Activated CD8-positive, alpha-beta memory T cell treated with anti-CD3 and anti-CD28 coated beads, Interleukin-2, amount 50 U/mL, for 24 hours (primary cell): ENCODE results near the gene SPRY1.

Experiments used
- DNase-seq: peaks from one replicate; pipeline ENCODE4 v3.0.0-alpha.2; 2020; ENCODE audit errors: extremely low read depth

The SPRY1 gene, protein sequence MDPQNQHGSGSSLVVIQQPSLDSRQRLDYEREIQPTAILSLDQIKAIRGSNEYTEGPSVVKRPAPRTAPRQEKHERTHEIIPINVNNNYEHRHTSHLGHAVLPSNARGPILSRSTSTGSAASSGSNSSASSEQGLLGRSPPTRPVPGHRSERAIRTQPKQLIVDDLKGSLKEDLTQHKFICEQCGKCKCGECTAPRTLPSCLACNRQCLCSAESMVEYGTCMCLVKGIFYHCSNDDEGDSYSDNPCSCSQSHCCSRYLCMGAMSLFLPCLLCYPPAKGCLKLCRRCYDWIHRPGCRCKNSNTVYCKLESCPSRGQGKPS

DNA sequence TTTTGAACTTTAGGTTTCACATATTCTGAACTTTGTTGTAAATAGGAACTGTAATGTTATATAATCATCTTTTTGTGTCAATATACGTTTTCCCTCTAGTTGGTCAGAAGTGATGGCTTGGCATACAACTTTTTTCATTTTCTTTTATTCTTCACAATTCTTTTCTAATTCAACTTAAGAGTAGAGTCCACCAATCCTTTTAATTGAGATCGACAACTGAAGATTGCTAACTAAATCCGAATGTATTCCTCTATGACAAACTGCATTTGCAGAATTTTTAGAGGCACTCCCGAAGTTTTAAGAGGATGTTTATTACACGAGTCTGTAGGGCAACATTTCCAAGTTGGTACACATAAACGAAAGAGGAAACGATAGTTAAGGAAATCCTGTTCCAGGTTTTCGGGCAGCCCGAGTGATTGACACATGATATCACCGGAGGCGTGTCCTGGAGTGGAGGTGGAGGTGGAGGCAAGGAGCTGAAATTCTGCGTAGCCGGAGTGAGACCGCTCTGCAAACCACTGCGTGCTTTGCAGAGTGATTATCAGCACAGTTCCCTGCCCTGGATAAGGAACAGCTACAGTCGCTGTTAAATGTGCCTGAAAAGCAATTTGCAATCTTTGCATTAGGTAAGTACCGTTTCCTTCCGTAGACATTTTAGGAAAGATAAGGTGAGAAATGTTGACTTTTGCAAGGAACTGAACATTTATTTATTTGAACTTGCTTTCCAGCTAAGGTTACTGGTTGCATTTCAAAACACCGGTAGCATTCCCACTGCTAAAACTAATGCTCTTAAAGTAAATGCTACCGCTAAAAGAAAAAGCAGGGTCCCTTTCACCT is at the start of gene SPRY1:
Gene SPRY1, plus strand, starts transcription at position 489 of the 837 bp plus-strand sequence. CDS start 4,797 bp downstream, outside the sequence.
- peak; percentile 59 for DNase-seq

DNA sequence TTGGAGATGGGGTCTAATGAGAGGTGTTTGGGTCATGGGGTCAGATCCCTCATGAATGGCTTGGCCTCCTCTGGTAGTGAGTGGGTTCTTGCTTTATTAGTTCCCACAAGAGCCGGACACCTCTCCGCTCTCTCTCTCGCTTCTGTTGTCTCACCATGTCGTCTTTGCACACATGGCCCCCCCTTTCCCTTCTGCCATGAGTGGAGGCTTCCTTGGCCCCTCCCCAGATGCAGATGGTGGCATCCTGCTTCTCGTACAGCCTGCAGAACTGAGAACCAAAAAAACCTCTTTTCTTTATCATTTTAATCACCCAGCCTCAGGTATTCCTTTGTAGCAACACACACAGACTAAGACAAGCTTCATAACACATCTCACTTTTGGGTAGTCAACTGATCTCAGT is 49.6 kb upstream of the SPRY1 start:
- no peak for DNase-seq

DNA sequence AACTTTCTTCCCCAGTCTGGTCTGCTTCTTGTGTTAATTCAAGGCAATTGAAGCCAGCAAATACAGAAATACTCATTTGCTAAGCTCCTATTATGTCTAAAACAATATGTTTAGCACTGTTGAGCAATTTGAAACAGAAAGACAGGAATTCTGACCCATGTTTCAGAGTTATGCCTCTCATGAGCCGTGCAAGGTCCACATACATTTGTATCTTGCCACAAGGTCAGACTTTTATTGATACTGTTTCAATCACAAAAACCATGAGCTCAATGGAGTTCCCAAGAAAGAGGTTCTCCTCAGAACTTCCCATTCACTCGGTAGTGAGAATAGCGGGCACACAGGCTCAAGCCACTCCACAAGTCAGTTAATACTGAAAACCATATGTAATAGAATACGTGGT is 47.6 kb upstream of the SPRY1 start:
- DNase-seq: no peak

DNA sequence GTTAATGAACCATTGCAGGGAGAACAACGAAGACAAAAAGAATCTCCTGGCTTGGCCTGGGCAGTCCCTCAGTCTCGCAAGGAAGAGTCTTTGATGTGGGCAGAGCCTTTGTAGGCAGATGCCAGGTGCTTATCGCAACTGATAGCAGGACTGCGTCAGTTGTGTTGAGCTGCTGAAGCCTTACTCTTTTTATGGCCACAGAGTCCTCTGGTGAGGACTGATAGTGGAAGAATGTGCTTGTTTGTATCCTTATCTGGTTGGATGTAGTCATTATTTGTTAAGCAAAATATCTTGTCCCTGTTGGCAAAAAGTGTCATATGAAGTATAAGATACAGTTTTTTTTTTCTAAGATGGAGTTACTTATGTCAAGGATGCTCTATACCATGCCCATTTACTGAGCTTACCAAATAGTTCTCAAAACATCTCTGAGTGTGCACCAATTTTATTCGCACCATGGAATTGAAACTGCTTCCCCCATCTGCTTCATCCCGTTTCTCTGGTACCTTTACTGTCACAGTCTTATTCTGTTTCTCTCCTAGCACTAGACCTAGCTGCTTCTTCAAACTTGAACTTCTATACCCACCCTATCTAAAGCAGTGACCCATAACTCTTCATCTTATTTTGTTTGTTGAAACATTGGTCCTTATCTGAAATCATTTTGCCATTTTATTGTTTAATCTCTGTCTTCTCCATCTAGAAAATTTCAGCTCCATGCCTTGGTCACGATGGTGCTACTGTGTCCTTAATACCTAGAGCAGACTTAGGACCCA is 47.0 kb upstream of the SPRY1 start:
- DNase-seq: no peak

DNA sequence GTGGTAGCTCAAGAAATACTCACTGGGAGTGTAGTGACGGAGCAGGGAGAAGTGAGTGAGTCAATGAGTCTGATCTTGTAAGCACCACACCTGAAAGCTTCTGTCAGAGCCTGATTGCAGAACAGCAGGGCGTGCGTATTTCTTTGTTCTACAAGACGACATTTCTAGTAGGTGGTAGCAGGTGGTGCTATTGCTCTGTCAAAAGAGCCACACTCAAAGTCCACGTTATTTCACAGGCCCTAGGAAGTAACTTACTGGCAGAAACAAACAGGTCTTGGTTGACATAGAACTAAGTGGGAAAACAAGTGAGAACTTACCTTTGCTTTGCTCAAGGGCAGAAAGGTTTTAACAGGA is 46.4 kb upstream of the SPRY1 start:
- no peak for DNase-seq

DNA sequence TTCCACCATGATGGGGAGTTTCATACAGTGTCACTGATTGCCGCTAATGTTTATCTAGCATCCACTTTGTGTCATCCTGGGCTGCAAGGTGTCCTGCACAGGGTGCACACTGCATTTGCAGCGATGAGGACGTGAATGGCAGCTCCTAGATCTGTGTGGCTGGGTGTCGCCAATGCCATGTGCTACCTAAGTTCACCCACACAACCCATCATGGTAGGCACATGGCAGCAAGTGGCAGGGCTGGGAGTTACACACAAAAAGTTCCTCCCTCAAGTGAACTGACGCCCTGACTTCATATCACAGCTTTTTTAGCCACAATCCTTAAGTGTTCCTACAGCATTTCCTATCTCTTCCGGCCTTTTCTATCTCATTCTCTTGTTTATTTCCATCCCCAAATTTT is 45.9 kb upstream of the SPRY1 start:
- DNase-seq: no peak

DNA sequence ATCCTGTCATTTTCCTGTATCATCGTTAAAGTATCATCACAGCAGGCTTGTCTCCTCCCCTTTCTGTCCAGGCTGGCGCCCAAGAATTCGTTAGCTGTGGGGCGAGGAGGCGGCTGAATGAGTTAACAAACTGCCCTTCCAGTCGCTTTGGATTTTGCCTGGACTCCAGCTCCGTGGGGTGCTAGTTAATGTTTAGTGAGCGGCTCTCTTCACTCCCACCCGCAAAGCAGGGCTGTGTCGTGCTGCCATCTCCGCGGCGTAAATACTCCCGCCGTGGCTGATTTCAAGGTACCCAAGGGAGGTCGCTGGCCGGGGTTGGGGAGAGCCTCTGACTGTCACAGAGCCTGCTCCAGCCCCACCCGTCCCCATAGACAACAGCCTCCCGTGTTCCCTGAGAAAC is 44.9 kb upstream of the SPRY1 start:
- DNase-seq: no peak

DNA sequence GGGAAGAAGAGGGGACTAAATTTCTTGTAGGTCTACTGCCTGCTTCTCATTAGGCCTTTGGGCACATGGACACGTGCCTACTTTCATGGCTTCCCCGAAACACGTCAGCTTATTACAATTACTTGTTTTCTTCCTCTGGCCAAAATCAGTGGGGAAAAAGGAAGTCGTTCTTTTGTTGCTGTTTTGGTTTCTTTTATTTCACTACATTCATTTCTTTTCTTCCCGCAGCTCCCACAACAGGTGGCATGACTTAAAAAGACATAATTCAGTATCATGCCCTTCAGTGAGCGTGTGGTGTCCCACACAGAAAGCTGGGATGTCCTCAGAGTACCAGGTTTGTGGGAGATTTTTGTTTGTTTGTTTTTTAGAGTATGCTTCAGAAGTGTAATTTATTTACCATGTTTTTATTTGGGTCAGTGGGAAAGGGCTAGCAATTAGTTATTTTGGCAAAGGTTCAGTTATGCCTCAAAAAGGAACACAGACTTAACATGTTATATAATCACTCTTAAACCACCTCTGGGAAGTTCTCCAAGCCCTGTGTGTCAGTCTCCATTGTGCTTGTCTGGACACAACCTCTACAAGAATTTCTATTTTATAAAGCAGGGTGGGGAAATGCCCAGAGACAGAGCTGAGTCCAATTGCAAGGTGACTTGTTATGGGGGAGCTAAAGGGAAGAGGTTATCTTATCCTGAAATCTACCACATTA is 44.2 kb upstream of the SPRY1 start:
- no peak for DNase-seq

DNA sequence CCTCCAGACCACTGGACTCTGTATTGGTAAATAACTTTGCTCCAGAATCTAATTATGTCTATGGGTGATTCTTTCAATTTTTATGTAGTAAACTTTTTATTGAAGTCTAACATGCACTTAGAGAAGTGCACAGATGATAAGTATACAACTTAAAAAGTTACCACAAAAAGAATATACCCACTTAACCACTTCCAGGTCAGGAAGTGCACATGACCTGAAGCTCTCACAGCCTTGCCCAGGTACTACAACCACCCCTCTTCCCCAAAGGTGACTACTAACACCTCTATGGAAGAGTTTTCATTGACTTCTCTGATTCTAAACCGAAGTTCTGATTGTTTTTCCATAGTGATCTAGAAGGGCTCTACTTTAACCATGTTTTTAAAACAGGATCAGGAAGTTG is 43.6 kb upstream of the SPRY1 start:
- DNase-seq: no peak

DNA sequence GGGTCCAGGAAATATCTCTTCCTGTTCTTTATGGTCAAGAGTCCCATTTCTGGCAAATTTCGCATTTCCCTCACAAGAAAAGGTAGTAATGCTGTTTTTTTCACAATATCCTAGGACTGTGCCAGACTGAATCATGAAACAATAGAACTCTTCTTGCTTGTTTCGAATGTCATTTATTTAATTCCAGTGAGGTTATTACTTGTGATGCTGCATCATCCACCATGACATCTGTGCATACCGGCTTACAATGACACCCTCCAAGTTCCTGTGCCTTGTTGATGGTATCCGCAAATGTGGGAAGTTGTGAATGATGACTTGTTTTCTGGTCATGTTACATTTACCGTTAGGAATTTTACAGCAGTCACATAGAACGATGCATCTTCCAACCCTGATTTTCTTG is 42.9 kb upstream of the SPRY1 start:
- no peak for DNase-seq

DNA sequence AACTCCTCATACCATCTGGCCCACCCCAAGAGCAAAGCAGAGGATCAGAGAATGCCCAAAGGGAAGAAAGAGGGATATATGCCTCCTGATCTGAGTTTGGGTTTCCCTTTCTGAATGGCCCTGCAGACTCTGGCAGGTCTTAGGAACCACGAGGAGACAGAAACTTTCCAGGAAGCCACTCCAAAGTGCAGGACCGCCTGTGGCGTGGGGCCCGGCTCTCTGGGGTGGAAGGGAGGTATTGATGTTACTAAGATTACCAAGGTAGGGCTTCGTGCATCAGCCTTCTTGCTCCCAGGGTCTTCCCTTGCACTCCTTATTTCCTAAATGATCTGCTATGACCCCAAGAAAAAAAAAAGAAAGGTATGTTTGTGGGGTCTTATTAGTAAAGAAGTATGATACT is 41.9 kb upstream of the SPRY1 start:
- no peak for DNase-seq

DNA sequence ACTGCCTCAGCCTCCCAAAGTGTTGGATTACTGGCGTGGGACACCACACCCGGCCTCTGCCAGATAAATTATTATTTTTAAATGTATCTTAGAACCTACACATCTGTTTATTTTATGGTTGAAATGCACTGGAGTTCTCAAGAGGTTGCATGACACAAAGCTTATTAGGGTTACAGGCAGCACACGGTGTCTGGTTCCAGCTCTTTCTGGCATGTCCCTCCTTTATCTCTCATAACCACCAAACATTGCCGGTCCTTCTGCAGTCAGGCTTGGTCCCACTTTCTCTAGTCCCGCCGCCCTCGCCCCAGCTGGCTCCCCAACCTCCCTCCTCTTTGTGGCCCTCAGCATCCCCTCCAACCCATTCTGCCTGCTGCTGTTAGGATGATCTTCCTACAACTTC is 39.7 kb upstream of the SPRY1 start:
- DNase-seq: no peak

DNA sequence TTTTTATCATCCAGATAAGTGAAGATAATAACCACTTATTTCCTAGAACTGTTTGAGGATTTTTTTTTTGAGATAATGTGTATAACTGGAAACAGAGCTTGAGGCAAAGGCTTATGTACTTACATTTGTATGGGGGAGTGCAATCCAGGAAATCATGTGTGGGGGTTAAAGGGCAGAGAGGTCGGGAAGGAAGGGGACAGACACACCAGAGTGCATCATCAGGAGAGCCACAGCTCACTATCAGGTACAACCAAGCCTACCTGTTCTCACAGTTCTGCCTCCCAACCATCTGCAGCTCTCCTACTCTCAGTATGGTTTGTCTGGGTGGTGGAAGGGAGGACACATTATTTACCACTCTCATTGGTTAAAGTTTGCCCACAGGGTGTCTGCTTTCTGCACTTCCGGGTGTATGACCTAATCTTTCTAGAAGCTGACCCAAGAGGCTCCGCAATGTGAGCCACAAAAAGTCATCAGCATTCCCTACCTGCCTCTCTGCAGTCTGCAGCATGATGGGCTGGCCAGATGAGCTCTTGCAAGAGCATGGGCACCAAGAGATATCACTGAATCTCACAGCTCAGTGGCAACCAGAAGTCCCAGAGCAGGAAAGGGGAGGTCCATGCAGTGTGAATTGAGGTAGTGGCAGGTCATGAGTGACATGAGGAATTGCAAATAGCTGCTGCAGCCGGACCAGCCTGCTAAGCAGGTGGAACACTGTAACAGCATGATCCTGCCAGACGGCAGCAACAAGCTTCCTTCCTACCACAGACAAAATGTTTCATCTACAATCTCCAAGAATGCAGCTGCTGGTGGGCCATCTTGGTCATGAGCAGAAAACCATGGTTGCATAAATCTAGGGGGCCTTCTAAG is 36.9 kb upstream of the SPRY1 start:
- no peak for DNase-seq

DNA sequence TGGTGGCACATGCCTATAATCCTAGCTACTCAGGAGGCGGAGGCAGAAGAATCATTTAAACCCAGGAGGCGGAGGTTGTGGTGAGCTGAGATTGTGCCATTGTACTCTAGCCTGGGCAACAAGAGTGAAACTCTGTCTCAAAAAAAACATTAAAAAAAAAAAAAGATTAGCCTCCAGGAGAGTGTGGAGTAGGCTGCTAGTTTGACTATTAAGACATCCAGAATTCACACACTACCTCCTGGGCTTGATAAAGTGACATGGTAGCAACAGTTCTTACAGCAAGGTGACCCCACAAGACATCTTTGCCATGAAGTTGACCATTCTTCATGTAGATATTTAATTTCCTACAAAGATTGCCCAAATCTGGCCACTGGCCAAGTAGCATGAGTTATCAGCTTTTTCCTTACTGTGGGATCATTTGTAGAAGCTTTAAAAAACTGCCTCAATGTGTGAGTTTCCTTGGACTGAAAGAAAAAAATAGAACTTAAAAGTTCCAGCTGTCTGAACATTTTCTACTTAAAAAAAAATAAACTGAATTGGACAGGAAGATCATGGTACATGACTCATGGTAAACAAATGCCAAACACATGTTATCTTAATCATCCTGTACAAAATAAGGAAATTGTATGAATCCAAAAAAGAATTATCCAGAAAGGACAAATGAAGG is 35.3 kb upstream of the SPRY1 start:
- DNase-seq: no peak

DNA sequence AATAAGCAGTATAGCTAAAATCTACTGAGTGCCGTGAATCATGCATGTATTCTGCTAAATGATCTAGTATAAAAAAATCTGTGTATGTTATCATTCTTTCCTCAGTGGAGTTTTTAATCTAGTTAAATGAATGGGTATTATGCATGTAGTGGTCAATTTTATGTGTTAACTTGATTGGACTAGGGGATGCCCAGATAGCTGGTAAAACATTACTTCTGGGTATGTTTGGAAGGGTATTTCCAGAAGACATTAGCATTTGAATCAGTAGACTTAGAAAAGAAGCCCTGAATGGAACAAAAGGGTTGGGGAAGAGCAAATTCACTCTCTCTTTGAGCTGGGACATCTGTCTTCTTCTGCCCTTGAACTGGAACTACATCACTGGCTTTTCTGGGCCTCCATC is 34.5 kb upstream of the SPRY1 start:
- DNase-seq: no peak

DNA sequence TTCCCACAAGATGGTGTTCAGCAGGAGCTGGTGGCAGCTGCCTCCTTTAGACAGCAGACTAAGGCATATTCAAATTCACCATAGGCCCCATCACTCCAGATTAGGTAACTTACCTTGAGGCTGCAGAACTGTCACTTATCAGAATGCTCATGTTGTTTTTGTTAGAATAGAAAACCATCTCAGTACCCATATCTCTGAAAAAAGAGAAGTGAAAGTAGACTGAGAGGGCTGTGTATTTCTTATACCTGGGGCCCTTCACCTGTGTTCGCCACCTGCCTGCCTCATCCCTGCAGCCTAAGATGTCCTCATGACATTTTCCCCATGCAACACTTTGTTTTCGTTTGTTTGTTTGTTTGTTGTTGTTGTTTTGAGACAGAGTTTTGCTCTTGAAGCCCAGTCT is 32.9 kb upstream of the SPRY1 start:
- DNase-seq: no peak

DNA sequence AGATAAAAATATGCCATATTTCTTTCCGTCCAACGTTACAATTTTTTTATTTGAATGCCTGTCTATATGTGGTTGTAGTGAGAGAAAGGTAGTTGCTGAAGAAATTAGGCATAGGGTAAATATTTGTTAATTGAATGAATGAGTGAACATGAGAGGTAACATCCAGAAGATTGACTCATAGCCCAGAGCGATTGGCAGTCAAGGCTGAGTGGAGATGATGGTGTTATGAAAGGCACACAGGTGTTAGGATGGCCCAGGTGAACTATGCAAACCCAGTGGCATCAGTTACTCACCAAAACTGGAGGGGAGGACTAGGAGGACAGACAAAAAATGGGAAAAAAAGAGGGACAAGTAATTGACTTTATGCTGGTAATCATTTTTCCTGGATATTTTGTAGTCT is 31.7 kb upstream of the SPRY1 start:
- DNase-seq: no peak

DNA sequence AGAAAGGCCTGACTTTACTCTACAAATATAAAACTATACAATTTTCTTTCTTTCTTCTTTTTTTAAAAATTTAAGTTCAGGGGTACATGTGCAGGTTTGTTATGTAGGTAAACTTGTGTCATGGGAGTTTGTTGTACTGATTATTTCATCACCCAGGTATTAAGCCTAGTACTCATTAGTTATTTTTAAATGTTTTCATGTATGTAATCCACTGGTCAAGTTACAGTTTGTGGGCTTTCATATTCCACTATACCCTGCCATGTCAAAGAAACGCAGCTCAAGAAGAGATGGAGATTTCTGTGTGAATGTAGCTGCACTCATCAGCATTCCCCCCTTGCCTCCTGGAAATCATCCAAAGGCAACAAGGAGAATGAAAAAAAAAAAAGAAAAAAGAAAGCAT is 31.2 kb upstream of the SPRY1 start:
- no peak for DNase-seq

DNA sequence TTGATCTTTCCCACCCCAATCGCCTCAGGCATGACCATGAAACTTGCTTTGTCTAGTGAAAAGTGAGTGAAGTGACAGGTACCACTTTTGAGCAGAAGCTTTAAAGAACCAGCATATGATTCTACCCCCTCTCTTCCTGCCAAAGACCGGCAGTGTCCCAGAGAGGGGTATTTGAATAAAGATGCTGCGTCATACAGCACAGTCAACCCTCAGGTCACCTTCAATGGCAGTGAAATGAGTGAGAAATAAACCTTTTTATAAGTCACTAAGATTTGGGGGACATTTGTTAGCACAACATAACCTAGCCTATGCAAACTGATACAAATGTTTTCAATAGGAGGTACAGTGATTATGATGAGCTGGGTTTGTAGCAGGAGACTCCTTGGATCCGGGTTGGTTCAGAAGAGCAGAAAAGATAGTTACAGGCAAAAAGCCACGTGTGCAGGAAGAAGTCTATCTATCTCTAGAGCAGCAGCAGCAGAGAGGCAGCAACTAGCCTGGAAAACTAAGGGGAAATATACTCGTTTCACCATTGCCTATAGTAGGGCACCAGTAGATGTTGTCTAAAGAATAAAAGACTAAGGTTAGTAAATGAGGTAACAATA is 30.3 kb upstream of the SPRY1 start:
- no peak for DNase-seq

DNA sequence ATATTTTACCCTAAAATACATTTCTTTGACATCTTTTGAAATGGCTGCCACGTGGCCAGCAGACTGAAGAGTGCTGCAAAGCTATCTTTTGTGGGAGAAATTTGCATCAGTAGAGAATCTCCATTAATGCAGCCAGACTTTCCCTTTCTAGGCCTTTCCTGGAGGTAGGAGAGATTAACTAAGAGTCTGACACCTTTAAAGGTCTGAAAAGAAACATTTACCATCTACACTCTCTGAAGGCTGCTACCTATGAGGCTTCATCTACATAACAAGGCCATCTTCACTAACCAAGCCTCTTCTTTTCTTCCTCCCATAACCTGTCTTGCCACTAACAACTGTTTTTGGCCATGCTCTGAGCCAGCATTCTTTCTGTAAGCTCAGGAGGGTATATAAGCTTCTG is 17.8 kb upstream of the SPRY1 start:
- no peak for DNase-seq
